ENCODE measurements around the gene RCOR1.

GRCh38 chr14:102729268-102729667 lies 136.8 kb downstream of the RCOR1 start:
- TF ChIP-seq, protein P1, sequence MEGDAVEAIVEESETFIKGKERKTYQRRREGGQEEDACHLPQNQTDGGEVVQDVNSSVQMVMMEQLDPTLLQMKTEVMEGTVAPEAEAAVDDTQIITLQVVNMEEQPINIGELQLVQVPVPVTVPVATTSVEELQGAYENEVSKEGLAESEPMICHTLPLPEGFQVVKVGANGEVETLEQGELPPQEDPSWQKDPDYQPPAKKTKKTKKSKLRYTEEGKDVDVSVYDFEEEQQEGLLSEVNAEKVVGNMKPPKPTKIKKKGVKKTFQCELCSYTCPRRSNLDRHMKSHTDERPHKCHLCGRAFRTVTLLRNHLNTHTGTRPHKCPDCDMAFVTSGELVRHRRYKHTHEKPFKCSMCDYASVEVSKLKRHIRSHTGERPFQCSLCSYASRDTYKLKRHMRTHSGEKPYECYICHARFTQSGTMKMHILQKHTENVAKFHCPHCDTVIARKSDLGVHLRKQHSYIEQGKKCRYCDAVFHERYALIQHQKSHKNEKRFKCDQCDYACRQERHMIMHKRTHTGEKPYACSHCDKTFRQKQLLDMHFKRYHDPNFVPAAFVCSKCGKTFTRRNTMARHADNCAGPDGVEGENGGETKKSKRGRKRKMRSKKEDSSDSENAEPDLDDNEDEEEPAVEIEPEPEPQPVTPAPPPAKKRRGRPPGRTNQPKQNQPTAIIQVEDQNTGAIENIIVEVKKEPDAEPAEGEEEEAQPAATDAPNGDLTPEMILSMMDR (IDR thresholded peaks at IDR 0.05) = no peak
- no peak for TF ChIP-seq POLR2A (IDR thresholded peaks at IDR 0.05)

All from heart left ventricle (tissue), 13 donors.